ENCODE data around the gene CACNA2D3.

Gene CACNA2D3

DNA sequence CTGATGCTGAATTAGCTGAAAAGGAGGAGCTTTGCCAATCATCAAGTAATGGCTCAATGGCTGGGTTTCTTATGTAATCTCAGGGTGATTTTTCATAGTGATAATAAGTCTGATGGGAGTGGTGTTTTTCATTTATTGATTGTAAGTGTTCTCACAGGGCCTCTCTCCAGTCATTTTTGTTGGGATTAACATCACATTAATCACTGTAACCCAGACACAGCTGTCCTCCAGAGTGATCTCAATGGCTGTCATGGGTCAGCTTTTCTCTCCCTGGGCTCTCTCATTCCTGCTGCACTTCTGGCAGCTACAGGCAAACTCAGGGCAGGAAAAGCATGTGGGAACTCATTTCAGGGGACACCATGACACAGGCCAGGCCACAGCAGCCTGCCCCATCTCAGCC lies 642.6 kb downstream of the CACNA2D3 start:
- no peak for TF ChIP-seq CTCF (IDR thresholded peaks at IDR 0.05; ENCODE audit: control insufficient read depth, insufficient read depth, low read depth, low read length, missing control alignments)
- H3K4me3 ChIP-seq (ENCODE audit: control insufficient read depth, low read depth, low read length) = no peak overlapping the region

DNA sequence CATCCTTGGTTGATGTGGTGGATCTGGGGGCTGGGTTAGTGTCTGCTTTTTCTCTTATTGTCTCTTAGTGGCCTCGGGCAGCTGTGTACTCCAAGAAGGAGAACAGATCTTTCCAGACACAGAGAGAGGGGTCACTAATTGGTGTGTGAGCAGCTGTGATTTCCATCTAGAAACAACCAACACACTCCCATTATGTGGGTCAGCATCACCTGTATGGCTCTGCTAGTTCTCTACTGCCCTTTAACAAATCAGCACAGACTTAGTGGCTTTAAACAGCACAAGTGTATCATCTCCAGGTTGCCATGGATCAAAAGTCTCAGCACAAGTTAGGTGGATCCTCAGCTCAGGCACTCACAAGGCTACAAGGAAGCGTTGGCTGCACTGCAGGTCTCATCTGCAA lies 648.7 kb downstream of the CACNA2D3 start:
- H3K4me3 ChIP-seq (ENCODE audit: control insufficient read depth, low read depth, low read length) = no peak overlapping the region
- no peak for TF ChIP-seq CTCF (IDR thresholded peaks at IDR 0.05; ENCODE audit: control insufficient read depth, insufficient read depth, low read depth, low read length, missing control alignments)
- DNase-seq (ENCODE audit: low read depth) = no peak

More for the DNA sequence above, 642.6 kb downstream of the CACNA2D3 start:
- no peak for DNase-seq (ENCODE audit: low read depth)

DNA sequence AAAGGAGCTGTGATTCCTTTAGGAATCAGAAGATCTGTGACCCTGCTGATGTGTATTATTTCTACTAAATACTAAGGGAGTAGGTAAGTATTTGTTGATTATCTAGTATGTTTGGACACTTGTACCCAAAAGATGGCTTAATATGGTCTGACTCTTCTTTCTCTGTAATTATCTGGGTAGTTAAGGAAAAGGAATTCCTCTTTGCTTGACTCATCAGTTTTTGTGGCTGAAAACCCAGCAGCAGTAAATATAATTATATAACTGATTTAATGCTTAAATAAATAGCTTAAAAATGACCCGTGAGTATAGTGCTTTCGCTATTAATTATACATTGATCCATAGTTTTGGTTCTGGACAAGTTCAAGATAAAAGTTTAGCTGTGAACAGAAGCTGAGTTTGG lies 649.7 kb downstream of the CACNA2D3 start:
- no peak overlapping the region for H3K4me3 ChIP-seq (ENCODE audit: control insufficient read depth, low read depth, low read length)
- TF ChIP-seq CTCF (IDR thresholded peaks at IDR 0.05; ENCODE audit: control insufficient read depth, insufficient read depth, low read depth, low read length, missing control alignments) = no peak
- no peak for DNase-seq (ENCODE audit: low read depth)

GRCh38 chr3:54772746-54773145 lies 650.4 kb downstream of the CACNA2D3 start:
- no peak for DNase-seq (ENCODE audit: low read depth)
- no peak overlapping the region for H3K4me3 ChIP-seq (ENCODE audit: control insufficient read depth, low read depth, low read length)
- no peak for TF ChIP-seq CTCF (IDR thresholded peaks at IDR 0.05; ENCODE audit: control insufficient read depth, insufficient read depth, low read depth, low read length, missing control alignments)

DNA sequence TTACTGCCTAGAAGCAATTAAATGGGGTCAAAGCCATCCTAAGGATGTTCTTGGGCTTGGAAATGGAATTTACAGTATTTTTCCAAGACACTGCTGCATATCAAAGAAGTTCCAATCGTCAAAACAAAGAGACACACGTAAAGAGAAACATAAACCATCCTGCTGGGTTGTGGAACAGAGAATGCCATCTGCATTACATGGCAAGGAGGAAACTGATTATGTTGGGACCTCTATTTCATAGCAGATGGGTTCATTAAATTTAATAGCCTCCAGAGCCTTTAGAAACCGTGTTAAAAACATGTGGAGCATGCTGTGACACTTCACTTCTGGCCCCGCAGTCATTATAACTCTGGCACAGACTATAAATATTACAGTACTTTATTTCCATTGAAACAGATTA lies 650.9 kb downstream of the CACNA2D3 start:
- no peak overlapping the region for H3K4me3 ChIP-seq (ENCODE audit: control insufficient read depth, low read depth, low read length)
- no peak for TF ChIP-seq CTCF (IDR thresholded peaks at IDR 0.05; ENCODE audit: control insufficient read depth, insufficient read depth, low read depth, low read length, missing control alignments)
- no peak for DNase-seq (ENCODE audit: low read depth)

- no peak for DNase-seq (ENCODE audit: low read depth)
- H3K4me3 ChIP-seq (ENCODE audit: control insufficient read depth, low read depth, low read length) = no peak overlapping the region
- no peak for TF ChIP-seq CTCF (IDR thresholded peaks at IDR 0.05; ENCODE audit: control insufficient read depth, insufficient read depth, low read depth, low read length, missing control alignments)
Measured at GRCh38 chr3:54776601-54777000, 654.2 kb downstream of the CACNA2D3 start.

GRCh38 chr3:54777141-54777540 lies 654.8 kb downstream of the CACNA2D3 start:
- H3K4me3 ChIP-seq (ENCODE audit: control insufficient read depth, low read depth, low read length) = no peak overlapping the region
- DNase-seq (ENCODE audit: low read depth) = no peak
- no peak for TF ChIP-seq CTCF (IDR thresholded peaks at IDR 0.05; ENCODE audit: control insufficient read depth, insufficient read depth, low read depth, low read length, missing control alignments)

Data from AG09309 (cell line).